Stomach (tissue), 9 donors: Measurements from ENCODE around the gene C9orf43. TPM values are rescaled to one million over a fixed set of nuclear protein-coding genes. Genes with fewer than 3 reads are reported as not detected.
"Not testable (repeated sequence)": the region's sequence is repeated elsewhere in the genome, so short reads cannot be mapped to it uniquely, and the experiment has no call there.

ENCODE experiments used
- DNase-seq, 2 donors: peaks; one replicate each; pipeline versions ENCODE4 v3.0.0 to v3.0.0-alpha.2; 2013 to 2019
- H3K27ac ChIP-seq, 5 donors: fragments of 200-600 bp in 4 of 5; sonication (generic) in 4 of 5; one replicate each; pipeline ENCODE4 v1.5.1; 2013 to 2019; ENCODE audit warnings: mild to moderate bottlenecking in 1 of 5, moderate library complexity in 1 of 5
- H3K27me3 ChIP-seq, 3 donors: fragments of 200-600 bp; sonication (generic); one replicate each; pipeline ENCODE4 v1.5.1; 2017 to 2019; ENCODE audit warnings: mixed run types in 1 of 3
- H3K36me3 ChIP-seq, 4 donors: fragments of 200-600 bp; sonication (generic); 1 replicate in 3 of 4; 2 replicates in 1 of 4; pipeline ENCODE4 v1.5.1; 2016 to 2019
- H3K4me1 ChIP-seq, 4 donors: fragments of 200-600 bp; sonication (generic); one replicate each; pipeline ENCODE4 v1.5.1; 2016 to 2019
- H3K4me3 ChIP-seq, 4 donors: fragments of 200-600 bp; sonication (generic) in 3 of 4; one replicate each; pipeline ENCODE4 v1.5.1; 2016 to 2019; ENCODE audit warnings: mild to moderate bottlenecking in 1 of 4
- H3K9me3 ChIP-seq, 4 donors: fragments of 200-600 bp; sonication (generic); one replicate each; pipeline ENCODE4 v1.5.1; 2016 to 2019
- CTCF ChIP-seq, 7 experiments: fragments of 450-650 bp in 4 of 7; fragments of 200-600 bp in 3 of 7; sonication (generic) in 3 of 7; IDR thresholded peaks; one replicate each; pipeline ENCODE4 v1.5.1; 2016 to 2019; ENCODE audit warnings: antibody characterized with exemption in 7 of 7, control low read depth in 2 of 7, mild to moderate bottlenecking in 1 of 7
- EP300 ChIP-seq: sonication (generic); formaldehyde crosslinking; IDR thresholded peaks from one replicate; pipeline ENCODE4 v1.6.1; 2017; ENCODE audit warnings: antibody characterized with exemption
- POLR2A ChIP-seq, 4 donors: fragments of 450-650 bp; IDR thresholded peaks; one replicate each; pipeline ENCODE4 v1.6.1; 2016; ENCODE audit warnings: antibody characterized with exemption in 4 of 4, control low read depth in 2 of 4, mild to moderate bottlenecking in 1 of 4, moderate library complexity in 1 of 4
- POLR2AphosphoS5 ChIP-seq, 3 donors: sonication (generic); formaldehyde crosslinking; IDR thresholded peaks; one replicate each; pipeline ENCODE4 v1.6.1; 2016; ENCODE audit warnings: antibody characterized with exemption in 3 of 3
- WGBS, 5 donors: extraction: QIAGEN DNeasy Blood & Tissue Kit in 3 of 5; methylation state at CpG; one replicate each; pipeline versions ENCODE4 v1.1.5 to v1.1.7; 2013 to 2018; 5-methylcytosine and 5-hydroxymethylcytosine counted together
- intact Hi-C: fragments of 100-400 bp; cut with DNase I; formaldehyde crosslinking; loops from one replicate; pipeline ENCODE4 v1.15.1; 2023; ENCODE audit warnings: low total_unique reads
- polyA plus RNA-seq, 3 donors: library from polyadenylated mRNA; stranded (reverse); fragments of 200-250 nt; gene quantifications; one replicate each; pipeline ENCODE4 v1.2.3, GENCODE V29; 2013
- total RNA-seq, 5 donors: library from RNA; depleted of rRNA; stranded (reverse); fragments of >200 nt; gene quantifications; one replicate each; pipeline versions ENCODE4 v1.1.0 to v1.2.3, GENCODE V29; 2014 to 2016
- donor health status: healthy with polysubstance abuse.
- donor health status: Bipolar disorder and iron deficiency.
- donor health status: healthy.

The C9orf43 gene
- total and polyA plus RNA-seq, 8 donors, result 0.19 to 0.61 (median 0.58) TPM; not detected in 3

DNA sequence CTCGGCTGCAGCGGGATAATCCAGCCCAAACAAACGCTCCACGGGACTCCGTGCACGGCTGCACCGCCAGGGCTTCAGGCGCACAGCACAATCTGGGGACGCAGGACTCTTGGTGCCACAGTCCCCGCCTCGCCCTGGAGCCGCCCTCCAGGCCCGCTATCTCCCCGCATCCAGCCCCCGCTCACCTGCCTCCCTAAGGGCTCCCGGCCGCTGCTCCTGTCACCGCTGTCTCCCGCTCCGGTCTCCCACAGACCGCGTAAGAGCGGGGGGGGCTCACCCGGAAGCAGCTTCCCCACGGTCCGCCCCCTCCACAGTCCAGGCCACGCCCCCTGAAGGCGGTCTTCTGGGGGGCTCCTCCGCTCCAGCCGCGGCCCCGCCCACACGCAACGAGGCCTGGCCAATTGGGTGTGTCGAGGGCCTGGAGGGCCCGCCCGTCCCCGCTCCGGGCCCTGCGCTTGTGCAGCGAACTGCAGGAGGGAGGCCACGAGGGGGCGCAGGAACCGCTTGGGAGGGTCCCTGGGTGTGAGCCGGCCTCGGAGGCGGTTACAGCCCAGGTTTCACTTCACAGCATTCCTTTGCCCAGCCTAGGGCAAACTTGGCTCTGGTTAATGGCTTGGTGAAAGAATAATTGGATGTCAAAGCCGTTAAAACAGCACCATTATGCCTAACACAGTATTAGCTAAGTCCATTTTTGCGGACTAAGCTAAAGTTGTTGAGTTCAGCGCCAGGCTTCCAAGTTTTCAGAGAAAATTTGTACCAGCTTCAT lies 9.3 kb upstream of the C9orf43 start, which contains the start of gene ALAD:
ALAD (minus strand) TSS at position 258 of the 766 bp plus-strand sequence. CDS start 7,725 bp downstream, outside the sequence.
- no peaks in the 10 kb centered on the region for H3K36me3 ChIP-seq
- no peaks in the 10 kb centered on the region for H3K27me3 ChIP-seq
- H3K4me1 ChIP-seq, result peaks cover 28 to 54% (median 50%) of the 10 kb centered on the region in 4 donors
- TF ChIP-seq EP300, result no peak
- peak in 6 of 7 experiments; percentile 7 to 96 (median 94) for TF ChIP-seq CTCF (IDR thresholded peaks at IDR 0.05)
- TF ChIP-seq POLR2A (IDR thresholded peaks at IDR 0.05), result peak in 1 of 4 donors; percentile 47
- peak; percentile 31 to 93 (median 76) for TF ChIP-seq POLR2AphosphoS5 (IDR thresholded peaks at IDR 0.05)
- intact Hi-C loops, result no loop called here
- DNase-seq, result peak; percentile 100
- H3K27ac ChIP-seq, result peak within 1 kb of the TSS; percentile 81 to 94 (median 86)
- H3K9me3 ChIP-seq, result no peaks in the 10 kb centered on the region
- 2 to 7% (median 2%) methylated on average over 12 to 50 of the region's 50 CpGs for WGBS, 5 donors
- H3K4me3 ChIP-seq, result peak within 1 kb of the TSS; percentile 87 to 94 (median 91)

DNA sequence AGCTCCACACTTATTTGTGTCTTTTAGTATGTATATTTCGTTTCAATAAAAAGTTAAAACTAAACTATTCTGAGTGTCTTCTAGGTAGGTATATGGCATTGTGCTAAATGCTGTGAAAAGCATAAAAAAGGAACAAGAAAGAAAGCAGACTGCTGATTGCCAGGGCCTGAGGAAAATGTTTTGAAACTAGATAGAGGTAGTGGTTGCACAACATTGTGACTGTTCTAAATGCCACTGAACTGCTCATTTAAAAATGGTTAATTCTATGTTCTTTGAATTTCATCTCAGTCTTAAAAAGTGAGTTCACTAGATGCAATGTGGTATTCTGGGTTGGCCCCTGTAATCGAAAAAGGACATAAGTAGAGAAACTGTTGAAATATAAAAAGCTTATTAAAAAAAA lies 6.9 kb upstream of the C9orf43 start:
- H3K36me3 ChIP-seq, result peaks cover 5 to 17% (median 14%) of the 10 kb centered on the region in 4 donors
- intact Hi-C loops, result no loop called here

DNA sequence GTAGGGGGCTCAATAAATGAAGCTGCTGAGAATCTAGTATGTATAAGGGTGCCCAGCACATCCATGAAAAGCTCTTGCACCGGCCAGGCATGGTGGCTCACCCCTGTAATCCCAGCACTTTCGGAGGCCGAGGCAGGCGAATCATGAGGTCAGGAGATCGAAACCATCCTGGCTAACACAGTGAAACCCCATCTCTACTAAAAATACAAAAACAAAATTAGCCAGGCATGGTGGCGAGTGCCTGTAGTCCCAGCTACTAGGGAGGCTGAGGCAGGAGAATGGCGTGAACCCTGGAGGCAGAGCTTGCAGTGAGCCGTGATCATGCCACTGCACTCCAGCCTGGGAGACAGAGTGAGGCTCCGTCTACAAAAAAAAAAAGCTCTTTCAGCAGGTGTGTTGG lies 4.2 kb upstream of the C9orf43 start:
- DNase-seq, H3K27me3 ChIP-seq, intact Hi-C loops, H3K9me3 ChIP-seq, H3K4me3 ChIP-seq: not testable (repeated sequence)
- Histone ChIP-seq H3K4me1 (peaks cover 6 to 45% (median 33%) of the 10 kb centered on the region in 4 donors), H3K27ac (peak overlapping the region in 3 of 5 donors; percentile 17 to 45 (median 41)), H3K36me3 (peaks cover 9 to 21% (median 19%) of the 10 kb centered on the region in 4 donors)
- WGBS, 5 donors, result 83 to 89% (median 87%) methylated on average over 9 of the region's 9 CpGs

More for the DNA sequence above, 6.9 kb upstream of the C9orf43 start:
- TF ChIP-seq EP300 (no peak), POLR2A (IDR thresholded peaks at IDR 0.05) (no peak), POLR2AphosphoS5 (IDR thresholded peaks at IDR 0.05) (no peak), CTCF (IDR thresholded peaks at IDR 0.05) (no peak)
- 73 to 82% (median 81%) methylated on average over 2 of the region's 2 CpGs for WGBS, 5 donors
- no peaks in the 10 kb centered on the region for H3K9me3 ChIP-seq
- no peak overlapping the region for H3K4me3 ChIP-seq
- H3K27me3 ChIP-seq, result no peaks in the 10 kb centered on the region
- DNase-seq, result no peak
- no peak overlapping the region for H3K27ac ChIP-seq
- H3K4me1 ChIP-seq, result peaks cover 20 to 52% (median 38%) of the 10 kb centered on the region in 4 donors

DNA sequence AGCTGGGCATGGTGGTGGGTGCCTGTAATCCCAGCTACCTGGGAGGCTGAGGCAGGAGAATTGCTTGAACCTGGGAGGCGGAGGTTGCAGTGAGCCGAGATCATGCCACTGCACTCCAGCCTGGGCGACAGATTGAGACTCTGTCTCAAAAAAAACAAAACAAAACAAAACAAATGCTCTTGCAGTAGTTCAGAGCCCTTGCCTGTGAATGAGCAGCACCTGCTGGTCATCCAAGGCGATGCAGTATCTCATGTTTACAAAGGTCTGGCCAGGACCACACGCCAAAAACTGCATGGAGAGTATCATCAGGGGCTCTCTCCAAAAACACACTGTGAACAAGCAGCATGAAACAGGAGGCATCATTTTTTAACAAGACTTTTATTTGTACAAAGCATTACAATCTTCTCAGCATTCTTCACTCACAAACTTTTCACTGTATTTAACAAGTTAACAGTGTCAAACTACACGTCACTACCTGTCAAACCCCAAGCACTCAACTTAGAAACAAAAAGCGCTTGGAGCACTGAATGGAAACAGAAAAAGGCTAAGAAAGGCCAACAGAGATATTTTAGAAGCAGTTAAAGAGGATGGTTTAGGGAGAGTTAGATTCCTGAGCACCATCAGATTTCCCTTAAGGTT lies 3.6 kb upstream of the C9orf43 start:
- DNase-seq, result peak; percentile 75 to 90
- 19 to 37% (median 25%) methylated on average over 7 of the region's 7 CpGs for WGBS, 5 donors
- intact Hi-C loops, result not testable (repeated sequence)

More for the DNA sequence above, 3.6 kb upstream of the C9orf43 start:
- H3K4me1 ChIP-seq, result peaks cover 6 to 44% (median 33%) of the 10 kb centered on the region in 4 donors
- peak overlapping the region in 2 of 5 donors; percentile 41 to 45 for H3K27ac ChIP-seq
- H3K27me3 ChIP-seq, H3K9me3 ChIP-seq, H3K4me3 ChIP-seq: not testable (repeated sequence)
- TF ChIP-seq CTCF (IDR thresholded peaks at IDR 0.05) (peak in 5 of 7 experiments; percentile 69 to 87 (median 77)), POLR2AphosphoS5 (IDR thresholded peaks at IDR 0.05) (peak in 1 of 3 donors; percentile 64)
- peaks cover 9 to 21% (median 19%) of the 10 kb centered on the region in 4 donors for H3K36me3 ChIP-seq
